ENCODE data around the gene GK.
"Not testable (repeated sequence)": the region's sequence is repeated elsewhere in the genome, so short reads cannot be mapped to it uniquely, and the experiment has no call there.

The GK gene

GRCh38 chrX:30654989-30655607 is 1.9 kb downstream of the GK start:
- DNase-seq: no peak

DNA sequence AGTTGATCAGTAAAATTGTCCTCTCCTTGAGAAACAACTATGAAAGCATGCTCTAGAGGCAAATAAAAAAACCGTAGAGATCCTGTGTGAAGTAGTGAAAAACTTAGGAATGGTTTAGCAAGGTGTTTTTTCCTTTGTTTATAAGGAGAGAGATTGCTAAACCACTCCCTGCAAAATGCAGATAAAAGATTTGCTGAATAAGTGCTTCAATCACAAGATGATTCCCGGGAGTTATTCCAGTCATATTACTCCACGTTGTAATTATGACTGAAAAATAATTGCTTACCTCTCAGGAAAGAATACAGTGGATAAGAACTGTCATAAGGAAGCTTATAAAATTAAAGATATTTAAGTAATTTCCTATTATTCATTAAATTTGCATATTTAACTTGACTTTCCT is 2.8 kb downstream of the GK start:
- no peak for DNase-seq

DNA sequence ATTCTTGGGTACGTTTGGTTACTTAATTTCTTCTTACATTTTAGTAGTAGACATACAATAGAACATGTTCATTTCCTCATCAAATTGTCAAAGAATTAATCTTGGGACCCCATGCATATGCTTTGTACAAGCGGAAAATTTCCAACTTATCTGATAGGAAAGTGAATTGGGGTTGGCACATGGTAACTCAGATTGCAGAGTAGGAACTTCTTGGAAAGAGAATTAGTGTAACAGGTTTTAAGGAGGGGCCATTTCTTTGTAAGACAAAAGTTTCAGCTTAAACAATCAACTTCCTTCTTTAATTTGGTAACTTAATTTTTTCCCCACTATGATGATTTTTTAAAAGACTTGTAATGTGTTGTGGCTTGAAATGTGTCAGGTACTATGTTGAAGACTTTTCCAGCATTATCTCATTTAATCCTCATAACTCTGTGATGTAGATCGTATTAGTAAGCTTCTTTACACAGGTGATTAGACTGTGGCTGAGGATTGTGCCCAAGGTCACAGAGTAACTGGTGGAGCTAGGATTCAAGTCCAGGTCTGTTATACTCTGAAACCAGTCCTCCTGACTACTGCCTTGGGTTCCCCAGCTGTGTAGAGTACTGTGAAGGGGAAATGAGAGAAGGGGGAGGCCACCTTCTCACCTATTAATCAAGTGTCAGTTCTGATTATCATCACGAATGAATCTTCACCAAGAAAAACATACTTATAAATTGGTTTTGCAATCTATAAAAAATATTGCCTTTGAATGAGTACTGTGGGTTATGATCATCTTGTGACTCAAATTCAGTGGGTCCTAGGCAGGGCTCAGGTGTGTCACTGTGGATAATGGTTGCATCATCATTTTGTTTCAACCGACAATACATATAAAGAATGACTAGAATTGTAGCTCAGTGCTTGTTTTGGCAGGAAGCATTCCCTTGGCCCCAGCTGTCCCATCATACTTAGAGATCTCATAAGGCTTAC is 4.3 kb downstream of the GK start:
- peak; percentile 42 for DNase-seq

DNA sequence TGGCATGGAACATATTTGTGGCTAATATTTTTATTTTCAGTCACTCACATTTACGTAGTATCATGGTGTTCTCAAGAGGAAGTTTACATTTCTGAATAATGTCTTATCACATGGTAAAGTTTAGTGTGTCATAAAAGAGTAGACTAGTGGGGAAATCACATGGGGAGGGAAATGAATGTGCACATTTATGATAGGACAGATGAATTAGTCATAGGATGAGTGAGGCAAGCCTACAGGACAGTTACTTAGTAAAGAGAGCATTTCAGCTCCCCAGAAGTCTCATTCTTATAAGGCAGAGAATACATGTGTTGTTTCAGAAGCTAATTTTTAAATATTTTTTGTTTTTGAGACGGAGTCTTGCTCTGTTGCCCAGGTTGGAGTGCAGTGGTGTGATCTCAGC is 6.2 kb downstream of the GK start:
- peak; percentile 89 for DNase-seq

- no peak for DNase-seq
Measured at GRCh38 chrX:30661228-30661627, 8.0 kb downstream of the GK start.

GRCh38 chrX:30663322-30663721 is 10.1 kb downstream of the GK start:
- no peak for DNase-seq

- DNase-seq: no peak
Measured at GRCh38 chrX:30665471-30665870, 12.2 kb downstream of the GK start.

- no peak for DNase-seq
Measured at GRCh38 chrX:30666094-30666493, 12.9 kb downstream of the GK start.

DNA sequence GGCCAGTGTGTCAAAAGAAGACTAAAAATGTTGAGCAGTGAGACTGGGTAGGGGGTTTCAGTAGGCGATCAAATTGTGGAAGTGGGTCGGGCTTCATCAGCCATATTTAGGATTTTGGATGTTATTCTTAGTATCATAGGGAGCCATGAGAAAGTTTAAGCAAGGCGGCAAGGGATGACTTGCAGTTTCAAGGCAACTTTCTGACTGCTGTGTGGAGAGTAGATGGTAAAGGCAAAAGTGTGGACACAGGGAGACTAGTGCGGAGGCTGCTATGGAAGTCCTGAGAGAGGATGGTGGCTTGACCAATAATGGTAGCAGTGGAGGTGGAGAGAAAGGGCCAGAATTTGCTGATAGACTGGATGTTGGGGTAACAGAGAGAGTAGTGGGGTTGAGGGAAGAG is 15.4 kb downstream of the GK start:
- no peak for DNase-seq

- not testable (repeated sequence) for DNase-seq
Measured at GRCh38 chrX:30671189-30671588, 18.0 kb downstream of the GK start.

- DNase-seq: no peak
Measured at GRCh38 chrX:30673127-30673796, 20.0 kb downstream of the GK start.

- DNase-seq: no peak
Measured at GRCh38 chrX:30673884-30674598, 20.8 kb downstream of the GK start.

- no peak for DNase-seq
Measured at GRCh38 chrX:30674799-30675198, 21.6 kb downstream of the GK start.

DNA sequence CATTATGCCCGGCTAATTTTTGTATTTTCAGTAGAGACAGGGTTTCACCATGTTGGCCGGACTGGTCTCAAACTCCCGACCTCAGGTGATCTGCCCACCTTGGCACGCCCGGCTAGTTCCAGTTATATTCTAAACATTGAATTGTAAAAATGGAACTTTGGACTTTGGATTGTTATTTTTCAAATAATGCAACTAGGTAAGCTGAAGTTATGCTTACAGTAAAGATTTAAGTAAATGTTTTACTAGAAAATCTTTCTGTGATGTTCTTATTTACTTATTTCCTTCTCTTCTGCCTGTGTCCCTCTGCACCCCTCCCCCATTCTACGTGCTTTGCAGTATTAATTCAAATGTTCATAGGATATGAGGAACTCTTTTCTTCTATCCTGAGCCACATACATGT is 26.1 kb downstream of the GK start:
- DNase-seq: no peak

DNA sequence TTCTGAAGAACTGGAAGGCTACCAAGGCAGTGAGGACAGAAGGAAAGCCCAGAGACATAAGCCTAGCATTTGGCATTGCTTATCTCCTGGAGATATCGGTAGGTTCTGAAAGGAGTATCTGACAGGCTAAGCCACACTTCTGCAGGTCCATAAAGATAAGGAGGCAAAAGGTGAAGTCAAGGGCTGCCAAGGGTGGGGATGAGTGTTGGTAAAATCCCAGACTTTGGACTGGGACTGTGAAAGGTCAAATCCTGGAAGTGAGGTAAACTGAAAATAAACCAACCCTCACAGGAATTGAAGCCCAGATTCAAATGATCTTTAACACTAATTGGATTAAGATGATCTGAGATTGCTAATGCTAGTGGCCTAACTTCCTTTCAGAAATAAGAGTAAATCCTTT is 27.4 kb downstream of the GK start:
- DNase-seq: no peak

- no peak for DNase-seq
Measured at GRCh38 chrX:30688641-30689040, 35.4 kb downstream of the GK start.

DNA sequence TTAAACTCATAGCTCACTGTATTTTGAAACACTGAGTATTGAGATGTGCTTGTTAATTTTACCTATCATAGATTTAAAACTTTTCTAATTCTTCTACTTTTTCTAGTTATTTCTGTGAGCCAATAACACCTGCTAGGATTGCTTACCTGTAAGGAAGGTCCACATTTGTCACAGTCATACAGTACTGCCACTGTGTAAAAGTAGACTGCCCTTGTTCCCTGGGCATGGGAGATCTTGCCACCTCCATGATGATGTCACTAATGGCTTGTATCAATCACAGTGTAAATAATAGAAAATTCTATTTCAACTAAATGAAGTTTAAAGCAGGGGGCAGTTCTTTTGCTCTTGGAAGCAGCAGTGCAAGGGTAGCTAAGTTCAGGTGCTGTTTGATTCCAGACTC is 35.9 kb downstream of the GK start:
- DNase-seq: no peak

DNA sequence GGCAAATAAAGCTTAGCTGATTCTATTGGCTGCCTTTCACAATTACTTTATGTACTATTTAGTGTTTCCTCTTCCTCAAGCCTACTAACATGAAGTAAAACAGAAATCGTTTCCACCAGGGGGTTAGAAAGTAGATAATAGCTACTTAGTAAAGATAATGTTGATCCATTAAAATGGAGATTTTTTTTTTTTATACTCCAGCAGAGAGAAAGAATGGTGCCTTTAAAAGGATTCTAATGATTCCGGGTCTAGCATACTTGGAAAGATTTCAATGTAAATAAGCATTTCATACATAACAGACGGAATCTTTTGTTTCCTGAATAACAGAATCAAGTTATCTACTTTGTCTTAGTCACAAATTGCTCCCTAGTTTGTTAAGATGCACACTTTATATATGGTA is 37.1 kb downstream of the GK start:
- no peak for DNase-seq

GRCh38 chrX:30693999-30694650 is 40.9 kb downstream of the GK start:
- no peak for DNase-seq

- peak; percentile 67 for DNase-seq
Measured at GRCh38 chrX:30702736-30703135, 49.5 kb downstream of the GK start.

GRCh38 chrX:30706216-30706775 is 53.1 kb downstream of the GK start:
- no peak for DNase-seq

- DNase-seq: no peak
Measured at GRCh38 chrX:30712214-30712613, 59.0 kb downstream of the GK start.

Data from fibroblast of skin of right biceps (primary cell).